HepG2 (cell line): ENCODE measurements around the gene HDAC10. TPM values are rescaled to one million over a fixed set of nuclear protein-coding genes. Genes with fewer than 3 reads are reported as not detected.

Experiments
- AKAP8 ChIP-seq: sonication (generic); formaldehyde crosslinking; IDR thresholded peaks from 2 replicates; pipeline ENCODE4 v1.5.1; 2020; ENCODE audit warnings: mild to moderate bottlenecking, missing genetic modification reagents
- GPN1 ChIP-seq: sonication (generic); formaldehyde crosslinking; IDR thresholded peaks from 2 replicates; pipeline ENCODE4 v1.5.1; 2020; ENCODE audit warnings: missing genetic modification reagents, borderline replicate concordance
- ONECUT2 ChIP-seq: sonication (generic); formaldehyde crosslinking; IDR thresholded peaks from 2 replicates; pipeline ENCODE4 v1.4.0; 2020; ENCODE audit warnings: missing genetic modification reagents
- POLR2A ChIP-seq, 2 experiments: IDR thresholded peaks; 2 replicates each; pipeline ENCODE4 v1.6.1; 2011; ENCODE audit warnings: low read depth in 2 of 2, low read length in 2 of 2, mild to moderate bottlenecking in 1 of 2, moderate library complexity in 1 of 2; ENCODE audit not compliant: insufficient read depth in 1 of 2
- PTBP1 ChIP-seq: fragments of 200-400 bp; formaldehyde crosslinking; IDR thresholded peaks from 2 replicates; pipeline ENCODE4 v1.6.1; 2018; ENCODE audit warnings: low read length, low read depth; ENCODE audit not compliant: poor library complexity, severe bottlenecking
- SIX4 ChIP-seq: sonication (generic); formaldehyde crosslinking; IDR thresholded peaks from 2 replicates; pipeline ENCODE4 v1.4.0; 2020; ENCODE audit warnings: missing genetic modification reagents
- TSC22D2 ChIP-seq: sonication (generic); formaldehyde crosslinking; IDR thresholded peaks from 2 replicates; pipeline ENCODE4 v1.5.1; 2020; ENCODE audit warnings: missing genetic modification reagents, mild to moderate bottlenecking, borderline replicate concordance
- ZNF136 ChIP-seq: sonication (generic); formaldehyde crosslinking; IDR thresholded peaks from 2 replicates; pipeline ENCODE4 v1.8.1; 2022; ENCODE audit warnings: low read depth, mild to moderate bottlenecking, moderate library complexity, missing genetic modification reagents
- ZNF709 ChIP-seq: sonication (generic); formaldehyde crosslinking; IDR thresholded peaks from 2 replicates; pipeline ENCODE4 v1.5.0; 2020; ENCODE audit warnings: mild to moderate bottlenecking, missing genetic modification reagents
- ZNF780A ChIP-seq: sonication (generic); formaldehyde crosslinking; IDR thresholded peaks from 2 replicates; pipeline ENCODE4 v1.8.0; 2022; ENCODE audit warnings: mild to moderate bottlenecking, missing genetic modification reagents, moderate library complexity
- polyA plus RNA-seq, 8 experiments: library from polyadenylated mRNA; depleted of rRNA in 3 of 8; stranded (reverse) in 7 of 8; unstranded in 1 of 8; fragments of >200 nt; fragmentation: Illumina TruSeq in 4 of 8; extraction: Trizol in 4 of 8; gene quantifications; 2 replicates each; pipeline versions ENCODE4 v1.2.1 to v1.2.3, GENCODE V29; 2011 to 2016; ENCODE audit warnings: low read depth in 4 of 8, missing spikeins in 1 of 8, mixed read lengths in 1 of 8; ENCODE audit not compliant: insufficient read depth in 1 of 8
- total RNA-seq, 5 experiments: library from RNA; depleted of rRNA; stranded (reverse); fragments of >200 nt; fragmentation: Illumina TruSeq; extraction: Trizol; gene quantifications; 2 replicates each; pipeline ENCODE4 v1.2.3, GENCODE V29; 2016; ENCODE audit warnings: low read depth in 1 of 5
- TF ChIP-seq, protein P1 (sequence below): IDR thresholded peaks from 2 replicates; pipeline ENCODE4 v1.6.1; 2016; ENCODE audit warnings: mild to moderate bottlenecking
- TF ChIP-seq, protein P2 (sequence below): sonication (generic); formaldehyde crosslinking; IDR thresholded peaks from 2 replicates; pipeline ENCODE4 v1.4.0; 2020; ENCODE audit warnings: missing genetic modification reagents
- TF ChIP-seq, protein P3 (sequence below): sonication (generic); formaldehyde crosslinking; IDR thresholded peaks from 2 replicates; pipeline ENCODE4 v1.5.1; 2020; ENCODE audit warnings: mild to moderate bottlenecking, moderate library complexity, missing genetic modification reagents
- TF ChIP-seq, protein P4 (sequence below): sonication (generic); formaldehyde crosslinking; IDR thresholded peaks from 2 replicates; pipeline ENCODE4 v1.9.0; 2021; ENCODE audit warnings: missing genetic modification reagents, mild to moderate bottlenecking, borderline replicate concordance
- TF ChIP-seq, protein P5 (sequence below): sonication (generic); formaldehyde crosslinking; IDR thresholded peaks from 2 replicates; pipeline ENCODE4 v1.9.0; 2021; ENCODE audit warnings: missing genetic modification reagents, mild to moderate bottlenecking, borderline replicate concordance
- TF ChIP-seq, protein P6 (sequence below): sonication (generic); formaldehyde crosslinking; IDR thresholded peaks from 2 replicates; pipeline ENCODE4 v1.4.0; 2020; ENCODE audit warnings: missing genetic modification reagents, borderline replicate concordance

Gene HDAC10
- total and polyA plus RNA-seq, 2 of the 13 experiments (the other 11 are each of a cell fraction or from before 2014, with no cell fraction given), result 13.9 to 14.9 TPM

DNA sequence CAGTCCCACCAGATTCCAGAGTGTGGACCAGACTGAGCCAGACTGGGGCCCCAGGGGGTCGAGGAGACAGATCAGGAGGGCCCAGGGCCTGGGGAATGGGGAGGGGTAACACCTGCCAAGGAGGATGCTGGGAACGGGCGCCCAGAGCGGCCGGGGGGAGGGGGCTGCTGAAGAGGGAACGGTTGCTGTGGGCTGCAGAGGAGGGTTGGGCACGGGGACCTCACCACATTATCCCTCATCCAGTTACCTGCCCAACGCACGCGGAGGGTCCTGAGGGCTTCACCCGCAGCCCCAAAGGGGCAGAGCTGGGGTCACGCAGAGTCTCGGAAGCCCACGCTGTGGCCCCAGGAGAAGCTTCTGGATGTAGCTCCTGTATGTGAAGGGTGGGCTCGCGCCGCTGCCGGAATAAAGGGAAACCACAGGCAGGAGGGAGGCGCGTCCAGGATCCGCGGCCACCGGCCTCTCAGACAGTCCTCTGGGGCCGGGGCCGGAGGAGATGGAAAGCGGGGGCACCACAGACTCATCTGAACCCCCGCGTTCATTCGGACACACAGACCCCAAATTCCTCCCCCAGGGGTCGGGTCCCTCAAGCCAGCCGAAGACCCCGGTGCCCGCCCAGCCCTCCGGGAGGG lies 51.1 kb downstream of the HDAC10 start (continued):
- TF ChIP-seq, protein P1, sequence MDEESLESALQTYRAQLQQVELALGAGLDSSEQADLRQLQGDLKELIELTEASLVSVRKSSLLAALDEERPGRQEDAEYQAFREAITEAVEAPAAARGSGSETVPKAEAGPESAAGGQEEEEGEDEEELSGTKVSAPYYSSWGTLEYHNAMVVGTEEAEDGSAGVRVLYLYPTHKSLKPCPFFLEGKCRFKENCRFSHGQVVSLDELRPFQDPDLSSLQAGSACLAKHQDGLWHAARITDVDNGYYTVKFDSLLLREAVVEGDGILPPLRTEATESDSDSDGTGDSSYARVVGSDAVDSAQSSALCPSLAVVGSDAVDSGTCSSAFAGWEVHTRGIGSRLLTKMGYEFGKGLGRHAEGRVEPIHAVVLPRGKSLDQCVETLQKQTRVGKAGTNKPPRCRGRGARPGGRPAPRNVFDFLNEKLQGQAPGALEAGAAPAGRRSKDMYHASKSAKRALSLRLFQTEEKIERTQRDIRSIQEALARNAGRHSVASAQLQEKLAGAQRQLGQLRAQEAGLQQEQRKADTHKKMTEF, result 0 out of 2 replicates have a peak, but pooled peaks have one; percentile 13
- TF ChIP-seq POLR2A (IDR thresholded peaks at IDR 0.05; ENCODE audit: insufficient read depth in 1 of 2, low read depth in 2 of 2, low read length in 2 of 2) (peak in 1 of 2 experiments; percentile 31; a peak in 1 of 4 replicates), GPN1 (CRISPR knock-in tag) (no peak), ZNF709 (CRISPR knock-in tag) (no peak), ZNF780A (no peak), ONECUT2 (CRISPR knock-in tag) (no peak), AKAP8 (CRISPR knock-in tag) (peak; percentile 58; the same call in 1 of the 2 replicates), SIX4 (CRISPR knock-in tag) (no peak), TSC22D2 (CRISPR knock-in tag) (no peak), ZNF136 (CRISPR knock-in tag) (no peak), PTBP1 (no peak)
- TF ChIP-seq, protein P2, sequence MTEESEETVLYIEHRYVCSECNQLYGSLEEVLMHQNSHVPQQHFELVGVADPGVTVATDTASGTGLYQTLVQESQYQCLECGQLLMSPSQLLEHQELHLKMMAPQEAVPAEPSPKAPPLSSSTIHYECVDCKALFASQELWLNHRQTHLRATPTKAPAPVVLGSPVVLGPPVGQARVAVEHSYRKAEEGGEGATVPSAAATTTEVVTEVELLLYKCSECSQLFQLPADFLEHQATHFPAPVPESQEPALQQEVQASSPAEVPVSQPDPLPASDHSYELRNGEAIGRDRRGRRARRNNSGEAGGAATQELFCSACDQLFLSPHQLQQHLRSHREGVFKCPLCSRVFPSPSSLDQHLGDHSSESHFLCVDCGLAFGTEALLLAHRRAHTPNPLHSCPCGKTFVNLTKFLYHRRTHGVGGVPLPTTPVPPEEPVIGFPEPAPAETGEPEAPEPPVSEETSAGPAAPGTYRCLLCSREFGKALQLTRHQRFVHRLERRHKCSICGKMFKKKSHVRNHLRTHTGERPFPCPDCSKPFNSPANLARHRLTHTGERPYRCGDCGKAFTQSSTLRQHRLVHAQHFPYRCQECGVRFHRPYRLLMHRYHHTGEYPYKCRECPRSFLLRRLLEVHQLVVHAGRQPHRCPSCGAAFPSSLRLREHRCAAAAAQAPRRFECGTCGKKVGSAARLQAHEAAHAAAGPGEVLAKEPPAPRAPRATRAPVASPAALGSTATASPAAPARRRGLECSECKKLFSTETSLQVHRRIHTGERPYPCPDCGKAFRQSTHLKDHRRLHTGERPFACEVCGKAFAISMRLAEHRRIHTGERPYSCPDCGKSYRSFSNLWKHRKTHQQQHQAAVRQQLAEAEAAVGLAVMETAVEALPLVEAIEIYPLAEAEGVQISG, result no peak
- TF ChIP-seq, protein P3, sequence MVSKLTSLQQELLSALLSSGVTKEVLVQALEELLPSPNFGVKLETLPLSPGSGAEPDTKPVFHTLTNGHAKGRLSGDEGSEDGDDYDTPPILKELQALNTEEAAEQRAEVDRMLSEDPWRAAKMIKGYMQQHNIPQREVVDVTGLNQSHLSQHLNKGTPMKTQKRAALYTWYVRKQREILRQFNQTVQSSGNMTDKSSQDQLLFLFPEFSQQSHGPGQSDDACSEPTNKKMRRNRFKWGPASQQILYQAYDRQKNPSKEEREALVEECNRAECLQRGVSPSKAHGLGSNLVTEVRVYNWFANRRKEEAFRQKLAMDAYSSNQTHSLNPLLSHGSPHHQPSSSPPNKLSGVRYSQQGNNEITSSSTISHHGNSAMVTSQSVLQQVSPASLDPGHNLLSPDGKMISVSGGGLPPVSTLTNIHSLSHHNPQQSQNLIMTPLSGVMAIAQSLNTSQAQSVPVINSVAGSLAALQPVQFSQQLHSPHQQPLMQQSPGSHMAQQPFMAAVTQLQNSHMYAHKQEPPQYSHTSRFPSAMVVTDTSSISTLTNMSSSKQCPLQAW (CRISPR knock-in tag), result 0 out of 2 replicates have a peak, but pooled peaks have one; percentile 17
- TF ChIP-seq, protein P4, sequence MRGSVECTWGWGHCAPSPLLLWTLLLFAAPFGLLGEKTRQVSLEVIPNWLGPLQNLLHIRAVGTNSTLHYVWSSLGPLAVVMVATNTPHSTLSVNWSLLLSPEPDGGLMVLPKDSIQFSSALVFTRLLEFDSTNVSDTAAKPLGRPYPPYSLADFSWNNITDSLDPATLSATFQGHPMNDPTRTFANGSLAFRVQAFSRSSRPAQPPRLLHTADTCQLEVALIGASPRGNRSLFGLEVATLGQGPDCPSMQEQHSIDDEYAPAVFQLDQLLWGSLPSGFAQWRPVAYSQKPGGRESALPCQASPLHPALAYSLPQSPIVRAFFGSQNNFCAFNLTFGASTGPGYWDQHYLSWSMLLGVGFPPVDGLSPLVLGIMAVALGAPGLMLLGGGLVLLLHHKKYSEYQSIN (CRISPR knock-in tag), result no peak
- TF ChIP-seq, protein P5, sequence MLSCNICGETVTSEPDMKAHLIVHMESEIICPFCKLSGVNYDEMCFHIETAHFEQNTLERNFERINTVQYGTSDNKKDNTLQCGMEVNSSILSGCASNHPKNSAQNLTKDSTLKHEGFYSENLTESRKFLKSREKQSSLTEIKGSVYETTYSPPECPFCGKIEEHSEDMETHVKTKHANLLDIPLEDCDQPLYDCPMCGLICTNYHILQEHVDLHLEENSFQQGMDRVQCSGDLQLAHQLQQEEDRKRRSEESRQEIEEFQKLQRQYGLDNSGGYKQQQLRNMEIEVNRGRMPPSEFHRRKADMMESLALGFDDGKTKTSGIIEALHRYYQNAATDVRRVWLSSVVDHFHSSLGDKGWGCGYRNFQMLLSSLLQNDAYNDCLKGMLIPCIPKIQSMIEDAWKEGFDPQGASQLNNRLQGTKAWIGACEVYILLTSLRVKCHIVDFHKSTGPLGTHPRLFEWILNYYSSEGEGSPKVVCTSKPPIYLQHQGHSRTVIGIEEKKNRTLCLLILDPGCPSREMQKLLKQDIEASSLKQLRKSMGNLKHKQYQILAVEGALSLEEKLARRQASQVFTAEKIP (CRISPR knock-in tag), result no peak
- TF ChIP-seq, protein P6, sequence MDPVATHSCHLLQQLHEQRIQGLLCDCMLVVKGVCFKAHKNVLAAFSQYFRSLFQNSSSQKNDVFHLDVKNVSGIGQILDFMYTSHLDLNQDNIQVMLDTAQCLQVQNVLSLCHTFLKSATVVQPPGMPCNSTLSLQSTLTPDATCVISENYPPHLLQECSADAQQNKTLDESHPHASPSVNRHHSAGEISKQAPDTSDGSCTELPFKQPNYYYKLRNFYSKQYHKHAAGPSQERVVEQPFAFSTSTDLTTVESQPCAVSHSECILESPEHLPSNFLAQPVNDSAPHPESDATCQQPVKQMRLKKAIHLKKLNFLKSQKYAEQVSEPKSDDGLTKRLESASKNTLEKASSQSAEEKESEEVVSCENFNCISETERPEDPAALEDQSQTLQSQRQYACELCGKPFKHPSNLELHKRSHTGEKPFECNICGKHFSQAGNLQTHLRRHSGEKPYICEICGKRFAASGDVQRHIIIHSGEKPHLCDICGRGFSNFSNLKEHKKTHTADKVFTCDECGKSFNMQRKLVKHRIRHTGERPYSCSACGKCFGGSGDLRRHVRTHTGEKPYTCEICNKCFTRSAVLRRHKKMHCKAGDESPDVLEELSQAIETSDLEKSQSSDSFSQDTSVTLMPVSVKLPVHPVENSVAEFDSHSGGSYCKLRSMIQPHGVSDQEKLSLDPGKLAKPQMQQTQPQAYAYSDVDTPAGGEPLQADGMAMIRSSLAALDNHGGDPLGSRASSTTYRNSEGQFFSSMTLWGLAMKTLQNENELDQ (CRISPR knock-in tag), result no peak
